SK-N-SH (cell line): ENCODE results near the gene ASIC2.

ENCODE experiments used
- CTCF ChIP-seq: fragments of 200-600 bp; sonication (generic); IDR thresholded peaks from 2 replicates; pipeline ENCODE4 v1.6.1; 2017; ENCODE audit warnings: antibody characterized with exemption, mild to moderate bottlenecking, moderate library complexity
- EP300 ChIP-seq, 2 experiments: IDR thresholded peaks; 2 replicates each; pipeline versions ENCODE4 v1.4.0 to v1.6.1; 2012; ENCODE audit warnings: borderline replicate concordance in 1 of 2, low read depth in 1 of 2, low read length in 1 of 2
- POLR2AphosphoS5 ChIP-seq: IDR thresholded peaks from 2 replicates; pipeline ENCODE4 v1.6.1; 2012; ENCODE audit warnings: low read depth, low read length
- REST ChIP-seq: IDR thresholded peaks from 2 replicates; pipeline ENCODE4 v1.6.1; 2012; ENCODE audit warnings: mild to moderate bottlenecking, low read depth, low read length, moderate library complexity
- USF2 ChIP-seq: fragments of 150-350 bp; IDR thresholded peaks from 2 replicates; pipeline ENCODE4 v1.6.1; 2017; ENCODE audit warnings: antibody characterized with exemption, low read length, low read depth, borderline replicate concordance
- YY1 ChIP-seq: IDR thresholded peaks from 2 replicates; pipeline ENCODE4 v1.4.0; 2012; ENCODE audit warnings: low read depth, mild to moderate bottlenecking
- TF ChIP-seq, protein P1 (sequence below): IDR thresholded peaks from 2 replicates; pipeline ENCODE4; 2012

DNA sequence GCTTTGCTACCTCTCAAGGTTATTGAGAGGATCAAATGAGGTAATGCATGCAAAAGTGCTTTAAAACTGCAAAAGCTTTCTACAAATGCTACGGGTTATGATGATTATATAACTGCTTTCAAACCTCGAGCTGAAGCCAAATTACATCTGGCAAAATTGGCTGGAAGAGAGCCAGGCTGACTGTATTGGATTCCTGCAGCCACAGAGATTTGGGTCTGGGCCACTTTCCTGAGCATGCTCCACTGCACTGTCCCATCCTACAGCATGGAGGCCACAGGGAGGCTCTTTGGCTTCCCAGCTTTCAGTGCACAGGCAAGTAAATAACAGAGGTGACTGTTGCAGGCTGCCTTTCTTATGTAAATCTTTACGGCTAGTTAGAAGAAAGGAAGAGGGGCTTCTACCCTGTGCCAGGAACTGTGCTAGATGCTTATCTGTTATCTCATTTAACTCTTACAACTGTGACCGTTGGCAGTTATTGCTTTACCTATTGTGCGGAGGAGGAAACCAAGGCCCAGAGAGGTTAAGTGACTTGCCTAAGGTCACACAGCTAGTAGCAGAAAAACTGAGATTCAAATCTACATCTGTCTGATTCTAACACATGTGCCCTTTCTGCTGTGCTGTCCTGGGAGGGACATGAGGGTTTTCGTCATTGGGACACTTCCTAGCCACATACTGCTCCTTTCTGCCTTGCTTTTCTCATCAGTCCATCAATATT is 179.7 kb downstream of the ASIC2 start:
- TF ChIP-seq CTCF (no peak), POLR2AphosphoS5 (no peak), USF2 (no peak), YY1 (no peak), REST (no peak), EP300 (IDR thresholded peaks at IDR 0.05; ENCODE audit: borderline replicate concordance in 1 of 2, low read depth in 1 of 2, low read length in 1 of 2) (no peak)
- TF ChIP-seq, protein P1, sequence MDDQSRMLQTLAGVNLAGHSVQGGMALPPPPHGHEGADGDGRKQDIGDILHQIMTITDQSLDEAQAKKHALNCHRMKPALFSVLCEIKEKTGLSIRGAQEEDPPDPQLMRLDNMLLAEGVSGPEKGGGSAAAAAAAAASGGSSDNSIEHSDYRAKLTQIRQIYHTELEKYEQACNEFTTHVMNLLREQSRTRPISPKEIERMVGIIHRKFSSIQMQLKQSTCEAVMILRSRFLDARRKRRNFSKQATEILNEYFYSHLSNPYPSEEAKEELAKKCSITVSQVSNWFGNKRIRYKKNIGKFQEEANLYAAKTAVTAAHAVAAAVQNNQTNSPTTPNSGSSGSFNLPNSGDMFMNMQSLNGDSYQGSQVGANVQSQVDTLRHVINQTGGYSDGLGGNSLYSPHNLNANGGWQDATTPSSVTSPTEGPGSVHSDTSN, result no peak
